AG04449 (cell line): ENCODE results near the gene EDEM3.

Experiments used
- CTCF ChIA-PET: fragments of 350-600 bp; formaldehyde crosslinking; extraction: SDS; loops from one replicate; lab custom pipeline; 2021; ENCODE audit warnings: antibody characterized with exemption; lab: Yijun Ruan, JAX
- POLR2A ChIA-PET: fragments of 400-600, 350-600 bp; formaldehyde crosslinking; extraction: SDS; loops from one replicate; lab custom pipeline; 2020; ENCODE audit warnings: antibody characterized with exemption, inconsistent platforms; lab: Yijun Ruan, JAX
- DNase-seq: peaks from one replicate; pipeline ENCODE4 v3.0.0-alpha.2; 2010; ENCODE audit warnings: low read depth, low spot score
- H3K4me3 ChIP-seq: 2 replicates; pipeline ENCODE4 v1.5.1; 2011; ENCODE audit warnings: low read depth, mild to moderate bottlenecking, control low read depth, low read length
- CTCF ChIP-seq: IDR thresholded peaks from one replicate; pipeline ENCODE4 v1.5.1; 2011; ENCODE audit warnings: mild to moderate bottlenecking, moderate library complexity, low read length, control low read depth, inconsistent platforms; ENCODE audit not compliant: insufficient read depth; ENCODE audit errors: missing control alignments

EDEM3 gene

GRCh38 chr1:184640505-184640904 is 114.2 kb downstream of the EDEM3 start:
- no peak overlapping the region for H3K4me3 ChIP-seq
- DNase-seq = no peak
- CTCF ChIA-PET = interaction anchor here (3.6 kb wide), 1 partner anchor 23 kb away, joined by 18 read pairs; no protein-coding TSS in a partner anchor
- POLR2A ChIA-PET = no interaction called here
- no peak for TF ChIP-seq CTCF
